Liver (tissue), 9 donors: ENCODE results near the gene HACE1. TPM values are rescaled to one million over a fixed set of nuclear protein-coding genes. Genes with fewer than 3 reads are reported as not detected.

Source experiments
- DNase-seq: peaks from one replicate; pipeline ENCODE4 v3.0.0-alpha.2; 2017; ENCODE audit warnings: low spot score
- H3K27ac ChIP-seq, 2 donors: one replicate each; pipeline ENCODE4 v1.7.0; 2013; ENCODE audit warnings: inconsistent platforms in 2 of 2, low read length in 2 of 2, control low read depth in 1 of 2, low read depth in 1 of 2, mild to moderate bottlenecking in 1 of 2
- H3K27me3 ChIP-seq, 4 donors: one replicate each; pipeline versions ENCODE4 v1.6.1 to v1.7.0; 2013; ENCODE audit warnings: low read length in 3 of 4, inconsistent platforms in 1 of 4, mild to moderate bottlenecking in 1 of 4, moderate library complexity in 1 of 4; ENCODE audit not compliant: control insufficient read depth in 4 of 4, insufficient read depth in 4 of 4
- H3K36me3 ChIP-seq, 4 donors: one replicate each; pipeline versions ENCODE4 v1.6.1 to v1.7.0; 2013; ENCODE audit warnings: low read length in 3 of 4, mild to moderate bottlenecking in 3 of 4, low read depth in 1 of 4, moderate library complexity in 1 of 4; ENCODE audit not compliant: control insufficient read depth in 4 of 4, insufficient read depth in 3 of 4
- H3K4me1 ChIP-seq, 4 donors: one replicate each; pipeline versions ENCODE4 v1.6.1 to v1.7.0; 2013; ENCODE audit warnings: low read length in 3 of 4, mild to moderate bottlenecking in 3 of 4, moderate library complexity in 1 of 4; ENCODE audit not compliant: control insufficient read depth in 4 of 4, insufficient read depth in 4 of 4
- H3K4me3 ChIP-seq, 3 donors: one replicate each; pipeline versions ENCODE4 v1.6.1 to v1.7.0; 2013; ENCODE audit warnings: low read length in 3 of 3, control low read depth in 1 of 3, low read depth in 1 of 3, mild to moderate bottlenecking in 1 of 3
- H3K9ac ChIP-seq, 2 donors: one replicate each; pipeline ENCODE4 v1.7.0; 2013; ENCODE audit warnings: low read length in 2 of 2, mild to moderate bottlenecking in 2 of 2, moderate library complexity in 2 of 2, control low read depth in 1 of 2, low read depth in 1 of 2
- H3K9me3 ChIP-seq, 4 donors: one replicate each; pipeline versions ENCODE4 v1.6.1 to v1.7.0; 2013; ENCODE audit warnings: low read length in 3 of 4; ENCODE audit not compliant: control insufficient read depth in 4 of 4
- ATF3 ChIP-seq: IDR thresholded peaks from 2 replicates; pipeline ENCODE4 v1.6.1; 2016; ENCODE audit warnings: antibody characterized with exemption
- CTCF ChIP-seq: fragments of 150-350 bp; IDR thresholded peaks from 2 replicates; pipeline ENCODE4 v1.5.1; 2017; ENCODE audit warnings: improper control_type of control experiment, low read depth, low read length; ENCODE audit not compliant: missing input control
- FOXA1 ChIP-seq: IDR thresholded peaks from 2 replicates; pipeline ENCODE4 v1.6.1; 2016; ENCODE audit warnings: antibody characterized with exemption
- HNF4A ChIP-seq, 2 donors: conservative IDR thresholded peaks; 2 replicates each; pipeline ENCODE4 v1.6.1; 2016; ENCODE audit warnings: antibody characterized with exemption in 2 of 2, mild to moderate bottlenecking in 2 of 2
- HNF4G ChIP-seq: IDR thresholded peaks from 2 replicates; pipeline ENCODE4 v1.6.1; 2016; ENCODE audit warnings: antibody characterized with exemption
- JUND ChIP-seq, 2 donors: IDR thresholded peaks; 2 replicates each; pipeline ENCODE4 v1.6.1; 2016; ENCODE audit warnings: antibody characterized with exemption in 2 of 2
- MAX ChIP-seq: IDR thresholded peaks from 2 replicates; pipeline ENCODE4 v1.6.1; 2016; ENCODE audit warnings: antibody characterized with exemption
- RAD21 ChIP-seq, 2 donors: IDR thresholded peaks; 2 replicates each; pipeline ENCODE4 v1.6.1; 2016; ENCODE audit warnings: antibody characterized with exemption in 2 of 2, mild to moderate bottlenecking in 2 of 2
- SP1 ChIP-seq: IDR thresholded peaks from 2 replicates; pipeline ENCODE4 v1.6.1; 2018; ENCODE audit warnings: antibody characterized with exemption, mild to moderate bottlenecking
- TAF1 ChIP-seq: conservative IDR thresholded peaks from 2 replicates; pipeline ENCODE4 v1.6.1; 2016; ENCODE audit warnings: antibody characterized with exemption, mild to moderate bottlenecking
- YY1 ChIP-seq: IDR thresholded peaks from 2 replicates; pipeline ENCODE4 v1.6.1; 2016; ENCODE audit warnings: antibody characterized with exemption, mild to moderate bottlenecking
- WGBS: extraction: QIAGEN DNeasy Blood & Tissue Kit; methylation state at CpG from one replicate; pipeline ENCODE4 v1.1.7; 2013; 5-methylcytosine and 5-hydroxymethylcytosine counted together
- polyA plus RNA-seq, 2 donors: library from polyadenylated mRNA; stranded (reverse) in 1 of 2; unstranded in 1 of 2; fragments of 200-250 nt in 1 of 2; fragments of >200 nt in 1 of 2; fragmentation: Nextera tagmentation in 1 of 2; extraction: Ambion mirVana in 1 of 2; gene quantifications; one replicate each; pipeline versions ENCODE4 v1.2.1 to v1.2.3, GENCODE V29; 2013 to 2015
- total RNA-seq, 2 donors: library from RNA; depleted of rRNA; stranded (reverse); fragments of >200 nt; gene quantifications; one replicate each; pipeline ENCODE4 v1.2.3, GENCODE V29; 2014
- donor health status: healthy.
- donor health status: healthy.
- donor health status: healthy.
- donor health status: healthy.
- donor health status: healthy.

The HACE1 gene
- total and polyA plus RNA-seq, 4 donors, result 1.3 to 7.2 (median 2.5) TPM

- no peaks in the 10 kb centered on the region for H3K36me3 ChIP-seq
- no peak for DNase-seq
- H3K4me3 ChIP-seq, result no peak overlapping the region
- TF ChIP-seq TAF1, result no peak
- no peaks in the 10 kb centered on the region for H3K27me3 ChIP-seq
- WGBS, result 94% methylated on average over 2 of the region's 2 CpGs
- no peaks in the 10 kb centered on the region for H3K4me1 ChIP-seq
- no peak overlapping the region for H3K27ac ChIP-seq
- no peaks in the 10 kb centered on the region for H3K9me3 ChIP-seq
- no peak overlapping the region for H3K9ac ChIP-seq
These were observed 174.8 kb downstream of the HACE1 start for GRCh38 chr6:104684911-104685415.

DNA sequence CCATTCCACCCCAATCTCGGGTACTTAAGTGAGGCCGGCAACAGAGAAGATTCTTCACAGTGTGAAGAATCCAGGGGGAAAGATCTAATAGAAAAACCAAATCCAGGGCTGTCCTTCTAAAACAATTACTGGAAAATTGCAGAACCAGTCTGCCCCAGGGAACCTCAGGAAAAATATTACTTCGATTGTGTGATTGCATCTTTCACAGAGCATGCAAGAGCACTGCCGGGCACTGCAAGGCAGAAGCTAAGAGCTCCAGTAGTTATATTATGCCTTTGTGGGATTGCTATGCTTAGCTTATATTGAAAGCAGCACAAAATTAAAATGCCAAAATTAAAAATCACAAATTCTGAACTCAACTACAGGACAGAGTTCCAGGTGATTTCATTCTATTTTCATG is 175.9 kb downstream of the HACE1 start:
- TF ChIP-seq MAX, result no peak
- TF ChIP-seq YY1, result no peak
- TF ChIP-seq ATF3, result no peak
- no peak for TF ChIP-seq HNF4G
- no peak for TF ChIP-seq HNF4A (conservative IDR thresholded peaks at IDR 0.05)
- TF ChIP-seq RAD21 (IDR thresholded peaks at IDR 0.05), result no peak
- no peak for TF ChIP-seq JUND (IDR thresholded peaks at IDR 0.05)
- Histone ChIP-seq H3K4me1 (no peaks in the 10 kb centered on the region), H3K4me3 (no peak overlapping the region), H3K36me3 (no peaks in the 10 kb centered on the region), H3K27ac (no peak overlapping the region), H3K27me3 (no peaks in the 10 kb centered on the region), H3K9me3 (no peaks in the 10 kb centered on the region), H3K9ac (no peak overlapping the region)
- 87% methylated on average over 4 of the region's 4 CpGs for WGBS
- no peak for DNase-seq

- DNase-seq, result peak; percentile 67
These were observed 176.7 kb downstream of the HACE1 start for GRCh38 chr6:104682722-104683643.

More at GRCh38 chr6:104682722-104683643, 176.7 kb downstream of the HACE1 start:
- Histone ChIP-seq H3K27me3 (no peaks in the 10 kb centered on the region), H3K9me3 (no peaks in the 10 kb centered on the region), H3K9ac (no peak overlapping the region), H3K4me3 (no peak overlapping the region), H3K27ac (no peak overlapping the region), H3K4me1 (no peaks in the 10 kb centered on the region), H3K36me3 (no peaks in the 10 kb centered on the region)
- WGBS, result 52% methylated on average over 15 of the region's 15 CpGs
- TF ChIP-seq RAD21 (IDR thresholded peaks at IDR 0.05) (peak; percentile 91 to 98), SP1 (no peak), FOXA1 (no peak), CTCF (peak; percentile 70)
